Kidney tubule cell (primary cell): ENCODE results near the gene ESR2.
"Not testable (repeated sequence)": the region's sequence is repeated elsewhere in the genome, so short reads cannot be mapped to it uniquely, and the experiment has no call there.

Experiments
- DNase-seq: peaks from one replicate; pipeline ENCODE4 v3.0.0-alpha.2; 2018; ENCODE audit warnings: low spot score

Gene ESR2

GRCh38 chr14:64220466-64220865 lies 73.7 kb downstream of the ESR2 start:
- DNase-seq = no peak

- no peak for DNase-seq
Measured at GRCh38 chr14:64220056-64220455, 74.1 kb downstream of the ESR2 start.

GRCh38 chr14:64218344-64219240 lies 75.6 kb downstream of the ESR2 start:
- DNase-seq = peak; percentile 49

- no peak for DNase-seq
Measured at GRCh38 chr14:64217834-64218233, 76.3 kb downstream of the ESR2 start.

- DNase-seq = no peak
Measured at GRCh38 chr14:64217308-64217707, 76.9 kb downstream of the ESR2 start.

GRCh38 chr14:64215978-64216377 lies 78.2 kb downstream of the ESR2 start:
- no peak for DNase-seq

- DNase-seq = no peak
Measured at GRCh38 chr14:64215274-64215673, 78.9 kb downstream of the ESR2 start.

GRCh38 chr14:64213853-64214570 lies 80.2 kb downstream of the ESR2 start:
- DNase-seq = no peak

- DNase-seq = no peak
Measured at GRCh38 chr14:64213086-64213485, 81.1 kb downstream of the ESR2 start.

- DNase-seq = no peak
Measured at GRCh38 chr14:64212666-64213065, 81.5 kb downstream of the ESR2 start.

- DNase-seq = not testable (repeated sequence)
Measured at GRCh38 chr14:64210912-64211311, 83.3 kb downstream of the ESR2 start.

- no peak for DNase-seq
Measured at GRCh38 chr14:64210216-64210615, 84.0 kb downstream of the ESR2 start.

GRCh38 chr14:64209444-64210131 lies 84.6 kb downstream of the ESR2 start:
- DNase-seq = no peak

- DNase-seq = no peak
Measured at GRCh38 chr14:64208981-64209380, 85.2 kb downstream of the ESR2 start.

- no peak for DNase-seq
Measured at GRCh38 chr14:64208261-64208660, 85.9 kb downstream of the ESR2 start.

- DNase-seq = no peak
Measured at GRCh38 chr14:64203366-64204006, 90.7 kb downstream of the ESR2 start.

GRCh38 chr14:64202716-64203115 lies 91.5 kb downstream of the ESR2 start:
- no peak for DNase-seq

GRCh38 chr14:64201921-64202545 lies 92.1 kb downstream of the ESR2 start:
- no peak for DNase-seq

GRCh38 chr14:64201296-64201695 lies 92.9 kb downstream of the ESR2 start:
- no peak for DNase-seq

GRCh38 chr14:64200170-64200569 lies 94.0 kb downstream of the ESR2 start:
- no peak for DNase-seq

- no peak for DNase-seq
Measured at GRCh38 chr14:64198486-64198885, 95.7 kb downstream of the ESR2 start.

- DNase-seq = no peak
Measured at GRCh38 chr14:64197996-64198395, 96.2 kb downstream of the ESR2 start.
